Tibial artery (tissue), 4 donors: ENCODE results near the gene SLC2A13.

Source experiments
- DNase-seq, 2 donors: peaks; one replicate each; pipeline ENCODE4 v3.0.0-alpha.2; 2019
- H3K27ac ChIP-seq, 2 donors: fragments of 200-600 bp; sonication (generic) in 1 of 2; 1 replicate in 1 of 2; 2 replicates in 1 of 2; pipeline ENCODE4 v1.5.1; 2018 to 2019; ENCODE audit warnings: mild to moderate bottlenecking in 1 of 2
- H3K27me3 ChIP-seq, 2 donors: fragments of 200-600 bp; sonication (generic) in 1 of 2; one replicate each; pipeline versions ENCODE4 v1.5.1 to v1.6.0; 2016 to 2019
- H3K36me3 ChIP-seq, 3 donors: fragments of 200-600 bp; sonication (generic) in 2 of 3; one replicate each; pipeline ENCODE4 v1.5.1; 2016 to 2019; ENCODE audit warnings: mild to moderate bottlenecking in 2 of 3
- H3K4me1 ChIP-seq, 4 donors: fragments of 200-600 bp; sonication (generic) in 2 of 4; 1 replicate in 3 of 4; 2 replicates in 1 of 4; pipeline ENCODE4 v1.5.1; 2016 to 2019
- H3K4me3 ChIP-seq, 2 donors: fragments of 200-600 bp; sonication (generic) in 1 of 2; 1 replicate in 1 of 2; 2 replicates in 1 of 2; pipeline ENCODE4 v1.5.1; 2018 to 2019; ENCODE audit warnings: mild to moderate bottlenecking in 2 of 2
- H3K9me3 ChIP-seq, 3 donors: fragments of 200-600 bp; sonication (generic) in 1 of 3; one replicate each; pipeline ENCODE4 v1.5.1; 2016 to 2019
- intact Hi-C: fragments of 100-400 bp; cut with DNase I; formaldehyde crosslinking; loops from one replicate; pipeline ENCODE4 v1.15.0; 2023; ENCODE audit warnings: low total_unique reads
- TF ChIP-seq, protein P1 (sequence below), 2 experiments: fragments of 200-600 bp in 1 of 2; fragments of 450-650 bp in 1 of 2; IDR thresholded peaks; one replicate each; pipeline ENCODE4 v1.5.1; 2017 to 2019; ENCODE audit warnings: antibody characterized with exemption in 2 of 2, mild to moderate bottlenecking in 1 of 2, moderate library complexity in 1 of 2

SLC2A13 gene

GRCh38 chr12:39835517-39836489 lies 270.1 kb downstream of the SLC2A13 start:
- no peaks in the 10 kb centered on the region for H3K9me3 ChIP-seq
- H3K36me3 ChIP-seq, result no peaks in the 10 kb centered on the region
- H3K27me3 ChIP-seq, result no peaks in the 10 kb centered on the region
- TF ChIP-seq, protein P1, sequence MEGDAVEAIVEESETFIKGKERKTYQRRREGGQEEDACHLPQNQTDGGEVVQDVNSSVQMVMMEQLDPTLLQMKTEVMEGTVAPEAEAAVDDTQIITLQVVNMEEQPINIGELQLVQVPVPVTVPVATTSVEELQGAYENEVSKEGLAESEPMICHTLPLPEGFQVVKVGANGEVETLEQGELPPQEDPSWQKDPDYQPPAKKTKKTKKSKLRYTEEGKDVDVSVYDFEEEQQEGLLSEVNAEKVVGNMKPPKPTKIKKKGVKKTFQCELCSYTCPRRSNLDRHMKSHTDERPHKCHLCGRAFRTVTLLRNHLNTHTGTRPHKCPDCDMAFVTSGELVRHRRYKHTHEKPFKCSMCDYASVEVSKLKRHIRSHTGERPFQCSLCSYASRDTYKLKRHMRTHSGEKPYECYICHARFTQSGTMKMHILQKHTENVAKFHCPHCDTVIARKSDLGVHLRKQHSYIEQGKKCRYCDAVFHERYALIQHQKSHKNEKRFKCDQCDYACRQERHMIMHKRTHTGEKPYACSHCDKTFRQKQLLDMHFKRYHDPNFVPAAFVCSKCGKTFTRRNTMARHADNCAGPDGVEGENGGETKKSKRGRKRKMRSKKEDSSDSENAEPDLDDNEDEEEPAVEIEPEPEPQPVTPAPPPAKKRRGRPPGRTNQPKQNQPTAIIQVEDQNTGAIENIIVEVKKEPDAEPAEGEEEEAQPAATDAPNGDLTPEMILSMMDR (IDR thresholded peaks at IDR 0.05), result no peak
- H3K4me1 ChIP-seq, result no peaks in the 10 kb centered on the region
- intact Hi-C loops, result no loop called here
- H3K27ac ChIP-seq, result no peak overlapping the region
- DNase-seq, result no peak
- no peak overlapping the region for H3K4me3 ChIP-seq

DNA sequence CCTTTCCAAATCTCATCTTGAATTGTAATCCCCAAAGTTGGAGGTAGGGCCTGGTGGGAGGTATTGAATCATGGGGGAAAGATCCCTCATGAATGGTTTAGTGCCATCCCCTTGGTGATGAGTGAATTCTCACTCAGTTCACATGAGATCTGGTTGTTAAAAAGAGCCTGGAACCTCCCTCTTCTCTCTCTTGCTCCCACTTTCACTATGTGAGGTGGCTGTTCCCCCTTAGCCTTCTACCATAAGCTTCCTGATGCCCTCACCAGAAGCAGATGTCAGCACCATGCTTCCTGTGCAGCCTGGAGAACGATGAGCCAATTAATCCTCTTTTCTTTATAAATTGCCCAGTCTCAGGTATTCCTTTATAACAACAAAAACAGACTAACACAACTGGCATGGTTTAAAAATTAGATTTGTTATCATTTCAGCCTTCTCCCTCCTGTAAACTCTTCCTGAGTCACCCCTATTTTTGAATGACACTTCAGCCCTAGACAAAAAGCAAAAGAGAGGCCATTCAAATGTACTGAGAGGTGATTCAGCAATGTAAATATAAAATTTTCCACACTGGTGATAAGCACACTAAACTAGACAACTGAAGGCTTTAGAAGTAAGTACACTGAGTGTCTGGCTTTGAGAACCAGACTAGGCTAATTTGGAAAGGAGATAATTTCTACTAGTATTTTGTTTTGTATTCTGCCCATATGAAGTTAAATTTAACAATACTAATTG lies 274.1 kb downstream of the SLC2A13 start:
- Histone ChIP-seq H3K9me3 (no peaks in the 10 kb centered on the region), H3K27ac (no peak overlapping the region), H3K36me3 (peaks cover 0 to 8% (median 0%) of the 10 kb centered on the region in 3 donors), H3K4me1 (no peaks in the 10 kb centered on the region), H3K4me3 (no peak overlapping the region), H3K27me3 (no peaks in the 10 kb centered on the region)
- intact Hi-C loops, result no loop called here
- TF ChIP-seq, protein P1 (IDR thresholded peaks at IDR 0.05), result no peak
- DNase-seq, result no peak

DNA sequence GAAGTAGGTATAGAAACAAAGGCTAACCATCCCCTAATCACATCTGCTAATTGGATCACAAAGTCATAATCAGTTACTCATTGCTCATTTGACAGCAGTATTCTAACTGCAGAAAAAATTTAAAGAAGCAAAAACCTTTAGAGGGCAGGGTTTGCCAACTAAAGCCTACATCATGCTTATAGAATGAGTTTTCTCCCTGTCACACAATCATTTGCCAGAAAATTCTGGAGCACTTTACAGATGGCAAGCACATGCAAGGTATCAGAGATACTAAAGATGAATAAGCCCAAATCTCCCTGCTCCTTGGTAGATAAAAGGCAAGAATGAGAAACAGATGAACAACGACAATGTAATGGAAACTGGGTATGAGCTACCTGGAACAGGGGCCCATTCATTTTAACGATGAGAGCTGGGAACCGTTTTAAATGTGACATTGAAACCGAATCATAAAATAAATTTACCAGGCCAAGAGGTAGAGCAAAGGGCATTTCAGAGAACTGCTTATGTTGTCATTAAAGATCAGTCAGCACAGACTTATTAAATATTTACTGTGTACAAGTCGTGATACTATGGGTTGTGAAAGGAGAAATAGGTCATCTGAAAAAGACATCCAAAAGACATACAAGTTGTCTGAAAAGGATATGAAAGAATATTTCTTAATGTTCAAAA lies 274.9 kb downstream of the SLC2A13 start:
- intact Hi-C loops, result no loop called here
- H3K4me3 ChIP-seq, result no peak overlapping the region
- TF ChIP-seq, protein P1 (IDR thresholded peaks at IDR 0.05), result no peak

DNA sequence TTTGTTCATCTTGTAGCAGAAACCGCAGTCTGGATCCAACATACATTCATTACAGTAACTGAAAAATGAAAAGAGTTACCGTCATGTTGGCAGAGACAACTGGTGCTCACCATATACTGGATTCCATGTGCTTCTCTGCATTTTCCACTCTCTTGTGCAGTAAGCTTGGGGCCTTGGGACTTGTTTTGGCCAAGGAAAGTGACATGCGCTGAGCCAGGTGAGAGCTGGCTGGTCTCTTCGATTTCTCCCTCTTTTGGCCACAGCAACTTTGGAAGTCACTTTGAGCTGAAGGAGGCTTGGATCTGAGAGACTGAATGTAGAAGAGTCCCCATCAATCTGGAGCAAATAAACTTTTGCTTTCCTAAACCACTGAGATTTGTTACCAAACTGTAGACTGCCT lies 275.7 kb downstream of the SLC2A13 start:
- no peak for DNase-seq
- intact Hi-C loops, result no loop called here
- Histone ChIP-seq H3K27ac (no peak overlapping the region), H3K9me3 (no peaks in the 10 kb centered on the region), H3K36me3 (peaks cover 0 to 8% (median 0%) of the 10 kb centered on the region in 3 donors), H3K4me1 (no peaks in the 10 kb centered on the region), H3K27me3 (no peaks in the 10 kb centered on the region), H3K4me3 (no peak overlapping the region)
- TF ChIP-seq, protein P1 (IDR thresholded peaks at IDR 0.05), result no peak

More for the DNA sequence above, 274.9 kb downstream of the SLC2A13 start:
- Histone ChIP-seq H3K4me1 (no peaks in the 10 kb centered on the region), H3K36me3 (peaks cover 0 to 8% (median 0%) of the 10 kb centered on the region in 3 donors), H3K9me3 (no peaks in the 10 kb centered on the region), H3K27me3 (no peaks in the 10 kb centered on the region), H3K27ac (no peak overlapping the region)
- no peak for DNase-seq

- H3K4me1 ChIP-seq, result no peaks in the 10 kb centered on the region
- no peak overlapping the region for H3K27ac ChIP-seq
- peaks cover 0 to 6% (median 0%) of the 10 kb centered on the region in 3 donors for H3K36me3 ChIP-seq
- intact Hi-C loops, result no loop called here
- no peak for DNase-seq
- H3K27me3 ChIP-seq, result no peaks in the 10 kb centered on the region
- H3K9me3 ChIP-seq, result no peaks in the 10 kb centered on the region
- TF ChIP-seq, protein P1 (IDR thresholded peaks at IDR 0.05), result no peak
- H3K4me3 ChIP-seq, result no peak overlapping the region
Observed at GRCh38 chr12:39824505-39825212, 281.2 kb downstream of the SLC2A13 start.
